GM19240 (cell line): Measurements from ENCODE around the gene CARD19.
A peak's percentile ranks its signal among the peaks of the same experiment; 100 is the strongest.

Source experiments
- DNase-seq: peaks from one replicate; pipeline ENCODE4 v3.0.0; 2011; ENCODE audit warnings: low spot score; ENCODE audit not compliant: insufficient read length

CARD19 gene

GRCh38 chr9:93096131-93096802 is at the start of gene CARD19:
Gene CARD19, plus strand, starts transcription at chr9:93096217. Its CDS starts 129 bp downstream, at chr9:93096346.
- DNase-seq = no peak

GRCh38 chr9:93048566-93049448 is 47.2 kb upstream of the CARD19 start:
- DNase-seq = no peak

DNA sequence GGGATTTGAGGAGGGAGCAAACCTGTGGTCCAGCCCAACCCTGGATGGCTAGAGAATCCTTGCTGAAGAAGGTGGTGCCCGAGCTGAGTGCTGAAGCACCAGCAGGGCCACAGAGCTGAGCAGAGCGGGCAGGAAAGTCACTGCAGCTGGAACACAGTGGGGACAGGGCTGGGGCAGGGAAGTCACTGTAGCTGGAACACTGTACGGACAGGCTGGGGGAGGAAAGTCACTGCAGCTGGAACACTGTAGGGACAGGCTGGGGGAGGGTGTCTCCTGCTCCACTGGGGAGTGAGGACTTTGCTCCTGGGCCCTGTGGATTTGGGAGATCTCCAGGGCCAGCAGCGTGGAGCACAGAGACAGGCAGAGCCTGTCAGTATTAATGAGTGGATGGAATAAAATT is 46.5 kb upstream of the CARD19 start:
- no peak for DNase-seq

GRCh38 chr9:93050231-93050630 is 45.8 kb upstream of the CARD19 start:
- DNase-seq = no peak

- DNase-seq = no peak
These were observed 44.3 kb upstream of the CARD19 start for GRCh38 chr9:93051680-93052089.

GRCh38 chr9:93052791-93053540 is 43.1 kb upstream of the CARD19 start:
- no peak for DNase-seq

GRCh38 chr9:93053781-93054331 is 42.2 kb upstream of the CARD19 start:
- no peak for DNase-seq

- no peak for DNase-seq
These were observed 41.0 kb upstream of the CARD19 start for GRCh38 chr9:93054758-93055704.

DNA sequence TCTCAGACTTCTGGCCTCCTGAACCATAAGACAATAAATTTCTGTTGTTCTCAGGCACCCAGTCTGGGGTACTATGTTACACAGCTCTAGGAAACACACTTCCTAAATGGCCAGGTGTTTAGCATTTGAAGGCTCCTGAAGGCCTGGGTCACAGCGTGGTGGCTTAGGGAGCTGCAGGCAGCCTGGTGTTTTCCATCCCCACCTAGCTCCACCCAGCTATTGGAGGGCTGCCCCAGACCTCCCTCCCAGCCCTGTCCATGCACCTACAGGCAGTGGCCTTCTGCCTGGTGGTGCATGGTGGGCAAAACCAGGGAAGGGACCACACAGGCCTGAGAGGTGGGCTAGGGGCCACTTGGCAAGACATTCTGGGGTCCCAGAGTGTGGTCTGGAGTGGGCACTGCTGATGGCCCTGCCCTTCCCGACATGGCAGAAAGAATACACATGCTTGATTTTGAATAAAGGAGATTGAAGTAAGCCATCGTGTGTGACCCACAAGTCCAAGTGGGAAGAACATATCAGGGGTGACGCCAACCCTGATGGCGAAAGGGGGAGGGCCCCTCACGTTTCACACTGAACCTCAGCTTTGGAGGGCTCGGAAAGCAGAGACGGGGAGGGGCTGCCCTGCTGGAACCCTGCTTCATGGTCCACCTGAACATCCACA is 38.8 kb upstream of the CARD19 start:
- DNase-seq = no peak

- no peak for DNase-seq
These were observed 38.2 kb upstream of the CARD19 start for GRCh38 chr9:93057703-93058354.

- no peak for DNase-seq
These were observed 37.5 kb upstream of the CARD19 start, which contains the start of gene SUSD3 for GRCh38 chr9:93058355-93059010. Gene SUSD3, plus strand, starts transcription at chr9:93058701. Its CDS starts 42 bp downstream, at chr9:93058743.

GRCh38 chr9:93059011-93059714 is 36.9 kb upstream of the CARD19 start:
- no peak for DNase-seq

DNA sequence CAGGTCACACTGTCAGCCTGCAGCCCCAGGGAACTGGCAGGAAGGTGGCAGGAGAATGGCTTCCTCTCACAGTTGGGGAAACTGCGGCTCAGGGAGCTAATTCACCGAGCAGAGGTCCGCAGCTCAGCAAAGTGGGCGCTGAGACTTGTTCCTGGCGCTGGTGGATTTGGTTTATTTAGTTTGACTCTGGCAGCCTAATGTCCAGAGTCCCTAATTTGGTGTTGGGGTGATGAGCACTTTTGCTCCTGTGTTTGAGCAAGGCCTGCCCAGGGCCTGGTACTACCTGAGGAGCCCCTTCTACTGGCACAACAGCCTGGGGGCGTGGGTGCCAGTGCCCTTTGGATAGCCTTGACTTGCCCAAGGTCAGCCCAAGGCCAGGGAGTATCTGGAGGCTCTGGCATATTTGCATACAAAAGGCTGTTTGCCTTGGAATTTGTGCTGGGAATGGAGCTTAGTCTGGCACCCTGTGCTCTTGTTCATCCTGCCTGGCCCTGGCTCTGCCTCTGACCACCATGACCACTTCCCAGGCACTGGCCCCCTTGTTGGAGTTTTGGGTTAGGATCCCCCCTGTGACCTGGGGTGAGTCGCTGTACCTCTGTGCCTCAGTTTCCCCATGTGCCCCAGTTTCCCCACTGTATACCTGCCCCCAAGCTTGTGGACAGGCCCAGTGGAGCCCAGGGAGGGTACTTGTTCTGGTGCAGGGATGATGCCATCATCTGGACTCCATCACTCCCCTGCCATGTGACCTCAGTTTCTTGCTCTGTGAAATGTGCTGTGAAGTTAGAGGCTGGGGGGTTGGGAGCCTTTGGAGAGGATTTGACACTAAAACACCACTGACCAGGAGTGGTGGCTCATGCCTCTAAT is 36.1 kb upstream of the CARD19 start:
- DNase-seq = no peak

DNA sequence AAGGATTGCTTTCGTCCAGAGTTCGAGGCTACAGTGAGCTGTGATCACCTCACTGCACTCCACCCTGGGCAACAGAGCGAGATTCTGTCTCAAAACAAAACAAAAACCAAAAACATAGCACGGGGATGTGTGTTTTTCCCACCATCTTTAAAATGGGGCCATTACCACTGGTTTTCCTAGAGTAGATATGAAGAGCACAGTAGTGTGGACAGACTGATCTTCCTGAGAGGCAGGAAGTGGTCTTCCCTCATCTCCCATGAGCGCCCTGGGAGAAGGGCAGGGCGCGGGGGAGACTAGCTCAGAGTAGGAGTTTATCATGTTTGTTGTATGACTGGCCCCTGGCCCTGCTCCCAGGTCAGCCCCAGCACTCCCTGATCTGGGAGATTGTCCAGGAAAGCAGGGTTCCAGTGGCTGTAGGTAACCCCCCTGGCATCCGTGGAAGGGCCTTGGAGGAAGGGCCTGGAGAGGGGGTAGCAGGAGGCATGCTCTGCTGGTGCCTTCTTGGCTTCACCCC is 35.2 kb upstream of the CARD19 start:
- DNase-seq = no peak

DNA sequence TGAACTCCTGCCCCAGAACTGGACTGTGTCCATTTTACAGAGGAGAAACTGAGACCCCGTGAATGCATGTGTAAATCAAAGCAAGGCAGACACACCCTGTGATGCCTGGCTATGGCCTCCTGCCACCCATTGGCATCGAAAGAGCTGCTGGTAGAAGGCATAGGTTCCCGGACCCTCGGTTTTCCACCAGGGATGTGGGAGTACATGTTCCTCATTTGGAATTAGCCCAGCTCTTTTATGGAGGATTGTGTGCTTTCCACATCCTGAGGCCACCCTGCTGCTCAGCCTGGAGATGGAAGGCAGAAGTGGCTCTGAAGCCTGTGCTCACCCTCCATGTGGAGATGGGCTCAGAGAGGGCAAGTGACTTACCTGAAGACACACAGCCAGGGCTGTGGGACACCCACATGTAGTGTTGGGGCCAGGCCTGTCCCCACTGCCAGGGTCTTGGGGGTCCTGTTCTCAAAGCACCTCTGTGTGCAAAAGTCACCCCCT is 34.7 kb upstream of the CARD19 start:
- no peak for DNase-seq

DNA sequence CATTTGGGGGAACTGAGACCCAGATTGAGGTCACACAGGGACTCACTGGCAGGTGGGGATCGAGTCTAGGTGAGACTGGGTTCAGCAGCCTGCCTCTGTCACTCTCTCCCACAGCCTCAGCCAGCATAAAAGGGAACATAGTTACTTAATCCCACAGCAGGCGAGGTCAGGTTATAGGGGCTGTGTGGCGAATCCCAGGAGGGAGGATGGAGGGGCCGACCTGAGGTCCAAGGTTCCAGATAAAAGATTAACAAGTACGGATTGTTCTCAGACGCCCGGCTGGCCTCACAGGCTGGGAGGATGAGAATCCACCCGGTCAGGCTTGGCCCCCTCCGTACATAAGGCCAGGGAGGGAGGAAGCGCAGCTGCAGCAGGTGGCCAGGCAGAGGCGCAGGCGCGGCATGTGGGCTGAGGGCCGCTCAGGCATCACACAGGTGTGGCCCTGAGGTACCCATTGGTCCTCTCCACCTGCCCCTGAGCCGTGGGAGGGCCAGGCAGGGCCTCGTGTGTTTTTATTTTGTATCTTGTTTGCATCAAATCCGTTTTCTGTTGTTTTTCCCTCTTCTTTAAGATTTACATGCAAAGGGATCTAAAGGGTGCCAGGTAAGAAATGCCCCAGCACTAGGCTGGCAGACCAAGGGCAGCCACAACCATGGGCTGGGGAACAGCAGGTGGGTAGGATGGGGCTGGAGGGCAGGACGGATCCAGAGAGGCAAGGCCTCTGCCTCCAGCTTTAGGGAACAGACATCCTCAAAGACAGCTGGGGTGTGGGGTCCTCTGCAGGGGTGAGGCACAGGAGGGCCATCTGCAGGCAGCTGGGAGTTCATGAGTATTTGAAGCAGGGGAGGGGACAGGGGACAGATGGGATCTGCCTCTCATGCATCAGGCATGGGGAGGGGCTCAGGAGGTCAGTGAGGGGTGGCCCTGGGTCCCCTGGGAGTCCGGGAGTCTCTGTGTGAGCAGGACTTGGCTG is 33.9 kb upstream of the CARD19 start:
- DNase-seq = peak; percentile 48
